H1 (cell line): Measurements from ENCODE around the gene PLP2. TPM values are rescaled to one million over a fixed set of nuclear protein-coding genes. Genes with fewer than 3 reads are reported as not detected.

Source experiments
- CTCF ChIA-PET: fragments of 300-600 bp; sonication (Branson Sonifier 250); formaldehyde crosslinking; loops from one replicate; lab custom pipeline; 2021; ENCODE audit not compliant: partially characterized antibody; lab: Charles Lee
- POLR2A ChIA-PET: fragments of 300-600 bp; sonication (Branson Sonifier 250); formaldehyde crosslinking; loops from one replicate; lab custom pipeline; 2021; ENCODE audit warnings: inconsistent platforms; ENCODE audit not compliant: partially characterized antibody; lab: Charles Lee
- DNase-seq, 2 experiments: peaks; one replicate each; pipeline versions ENCODE4 v3.0.0 to v3.0.0-alpha.2; 2010 to 2022; ENCODE audit warnings: low spot score in 2 of 2, low read depth in 1 of 2, mixed read lengths in 1 of 2
- FAIRE-seq: peaks from 2 replicates; lab custom pipeline; 2011; peaks lifted over from hg19 to GRCh38; lab: Jason Lieb, UNC
- H2AFZ ChIP-seq: 2 replicates; pipeline ENCODE4 v1.8.1; 2012; ENCODE audit warnings: low read length, inconsistent platforms
- H2AK5ac ChIP-seq: 2 replicates; pipeline ENCODE4 v1.6.1; 2013; ENCODE audit warnings: low read depth, low read length
- H2BK120ac ChIP-seq: replicated peaks from 2 replicates; pipeline ENCODE3; 2013; ENCODE audit warnings: low read depth, low read length, inconsistent platforms
- H2BK12ac ChIP-seq: 2 replicates; pipeline ENCODE4 v1.6.1; 2013; ENCODE audit warnings: low read depth, low read length
- H2BK15ac ChIP-seq: 2 replicates; pipeline ENCODE4 v1.6.1; 2013; ENCODE audit warnings: low read length
- H2BK20ac ChIP-seq: 2 replicates; pipeline ENCODE4 v1.6.1; 2013; ENCODE audit warnings: low read length
- H2BK5ac ChIP-seq: 2 replicates; pipeline ENCODE4 v1.6.1; 2013; ENCODE audit warnings: low read depth, low read length
- H3K14ac ChIP-seq: 2 replicates; pipeline ENCODE4 v1.6.1; 2013; ENCODE audit warnings: inconsistent platforms; ENCODE audit not compliant: insufficient read length
- H3K18ac ChIP-seq: 2 replicates; pipeline ENCODE4 v1.6.1; 2013; ENCODE audit warnings: low read length; ENCODE audit errors: extremely low read depth
- H3K23ac ChIP-seq: 2 replicates; pipeline ENCODE4 v1.6.1; 2013; ENCODE audit warnings: inconsistent platforms; ENCODE audit not compliant: insufficient read length
- H3K23me2 ChIP-seq: 2 replicates; pipeline ENCODE4 v1.6.1; 2013; ENCODE audit warnings: low read depth, low read length
- H3K27ac ChIP-seq: 2 replicates; pipeline ENCODE4 v1.6.1; 2011; ENCODE audit warnings: low read depth, low read length, inconsistent platforms
- H3K27me3 ChIP-seq, 4 experiments: replicated peaks in 1 of 4; 1 replicate in 1 of 4; 2 replicates in 3 of 4; pipeline versions ENCODE4 v1.6.1 to v1.8.1; 2011 to 2013; ENCODE audit warnings: low read length in 3 of 4, mild to moderate bottlenecking in 3 of 4, inconsistent platforms in 2 of 4, mixed read lengths in 2 of 4, moderate library complexity in 1 of 4; ENCODE audit not compliant: control insufficient read depth in 3 of 4, insufficient read depth in 3 of 4; ENCODE audit errors: extremely low read depth in 1 of 4
- H3K36me3 ChIP-seq, 4 experiments: 2 replicates each; pipeline versions ENCODE4 v1.6.1 to v1.8.1; 2011 to 2013; ENCODE audit warnings: mild to moderate bottlenecking in 4 of 4, low read length in 3 of 4, moderate library complexity in 2 of 4, control low read depth in 1 of 4, inconsistent platforms in 1 of 4; ENCODE audit not compliant: insufficient read depth in 4 of 4, control insufficient read depth in 2 of 4
- H3K4ac ChIP-seq: replicated peaks from 2 replicates; pipeline ENCODE3; 2013; ENCODE audit warnings: low read length, low read depth, mixed read lengths, inconsistent platforms; ENCODE audit not compliant: insufficient read length
- H3K4me1 ChIP-seq, 4 experiments: replicated peaks in 1 of 4; 1 replicate in 1 of 4; 2 replicates in 3 of 4; pipeline versions ENCODE4 v1.6.1 to v1.8.1; 2011 to 2013; ENCODE audit warnings: low read length in 3 of 4, inconsistent platforms in 2 of 4, mixed read lengths in 1 of 4; ENCODE audit not compliant: insufficient read depth in 4 of 4, control insufficient read depth in 3 of 4
- H3K4me2 ChIP-seq, 2 experiments: 2 replicates each; pipeline versions ENCODE4 v1.6.1 to v1.8.1; 2011 to 2013; ENCODE audit warnings: low read depth in 2 of 2, low read length in 2 of 2, control low read depth in 1 of 2, inconsistent platforms in 1 of 2, mild to moderate bottlenecking in 1 of 2; ENCODE audit not compliant: insufficient read depth in 1 of 2
- H3K4me3 ChIP-seq, 4 experiments: fragments of 200-600, 300-600 bp in 1 of 4; sonication (generic), shearing (Covaris generic), sonication (Bioruptor Twin) in 1 of 4; 2 replicates each; pipeline versions ENCODE4 v1.5.1 to v1.8.1; 2011 to 2016; ENCODE audit warnings: low read length in 4 of 4, low read depth in 3 of 4, control low read depth in 2 of 4, inconsistent platforms in 2 of 4, mild to moderate bottlenecking in 2 of 4, mixed read lengths in 1 of 4, moderate library complexity in 1 of 4; ENCODE audit not compliant: insufficient read depth in 2 of 4; ENCODE audit errors: extremely low read depth in 1 of 4
- H3K56ac ChIP-seq: replicated peaks from 2 replicates; pipeline ENCODE3; 2013; ENCODE audit warnings: low read depth, mild to moderate bottlenecking, mixed read lengths, low read length, inconsistent platforms; ENCODE audit not compliant: insufficient read length
- H3K79me1 ChIP-seq: 2 replicates; pipeline ENCODE4 v1.6.1; 2013; ENCODE audit warnings: low read depth, low read length, control low read depth
- H3K79me2 ChIP-seq, 2 experiments: 2 replicates each; pipeline versions ENCODE4 v1.6.1 to v1.8.1; 2012 to 2013; ENCODE audit warnings: low read length in 2 of 2, mild to moderate bottlenecking in 2 of 2, inconsistent platforms in 1 of 2; ENCODE audit not compliant: insufficient read depth in 2 of 2, control insufficient read depth in 1 of 2
- H3K9ac ChIP-seq, 4 experiments: replicated peaks in 1 of 4; 1 replicate in 1 of 4; 2 replicates in 3 of 4; pipeline versions ENCODE4 v1.6.1 to v1.8.1; 2011 to 2013; ENCODE audit warnings: low read depth in 3 of 4, low read length in 3 of 4, control low read depth in 2 of 4, mild to moderate bottlenecking in 2 of 4, moderate library complexity in 2 of 4, inconsistent platforms in 1 of 4; ENCODE audit errors: extremely low read depth in 1 of 4
- H3K9me3 ChIP-seq, 2 experiments: 2 replicates each; pipeline versions ENCODE4 v1.6.1 to v1.8.1; 2012 to 2013; ENCODE audit warnings: mild to moderate bottlenecking in 2 of 2, moderate library complexity in 2 of 2, control low read depth in 1 of 2, inconsistent platforms in 1 of 2, low read depth in 1 of 2, low read length in 1 of 2, mixed read lengths in 1 of 2; ENCODE audit not compliant: insufficient read depth in 2 of 2
- H4K20me1 ChIP-seq, 2 experiments: replicated peaks in 1 of 2; 2 replicates each; pipeline versions ENCODE3 to v1.8.1; 2011 to 2013; ENCODE audit warnings: inconsistent platforms in 2 of 2, low read length in 2 of 2, mild to moderate bottlenecking in 1 of 2; ENCODE audit not compliant: insufficient read depth in 2 of 2, control insufficient read depth in 1 of 2
- H4K5ac ChIP-seq: 2 replicates; pipeline ENCODE4 v1.6.1; 2013; ENCODE audit warnings: low read length, low read depth, mixed read lengths, inconsistent platforms; ENCODE audit not compliant: insufficient read length
- H4K8ac ChIP-seq: 2 replicates; pipeline ENCODE4 v1.8.0; 2013; ENCODE audit warnings: mild to moderate bottlenecking, moderate library complexity, low read length, inconsistent platforms; ENCODE audit not compliant: insufficient read depth; ENCODE audit errors: extremely low read depth
- H4K91ac ChIP-seq: replicated peaks from 2 replicates; pipeline ENCODE3; 2013; ENCODE audit warnings: low read length, mixed read lengths, inconsistent platforms; ENCODE audit not compliant: insufficient read length
- ATF3 ChIP-seq: IDR thresholded peaks from 2 replicates; pipeline ENCODE4 v1.6.1; 2011; ENCODE audit warnings: low read depth, mild to moderate bottlenecking, low read length; ENCODE audit not compliant: insufficient read depth
- E2F6 ChIP-seq: IDR thresholded peaks from 2 replicates; pipeline ENCODE4 v1.6.1; 2012; ENCODE audit warnings: inconsistent platforms
- EGR1 ChIP-seq: IDR thresholded peaks from 2 replicates; pipeline ENCODE4 v1.6.1; 2011; ENCODE audit warnings: low read depth, low read length, borderline replicate concordance
- HDAC2 ChIP-seq, 2 experiments: fragments of 300-600 bp in 1 of 2; sonication (generic) in 1 of 2; IDR thresholded peaks; 2 replicates each; pipeline ENCODE4 v1.6.1; 2011 to 2012; ENCODE audit warnings: low read depth in 2 of 2, low read length in 2 of 2, mild to moderate bottlenecking in 2 of 2, moderate library complexity in 2 of 2, borderline replicate concordance in 1 of 2, inconsistent platforms in 1 of 2
- MAFK ChIP-seq: IDR thresholded peaks from 2 replicates; pipeline ENCODE4 v1.6.1; 2012; ENCODE audit warnings: low read depth, mild to moderate bottlenecking, improper control_type of control experiment, low read length
- POLR2AphosphoS5 ChIP-seq: IDR thresholded peaks from 2 replicates; pipeline ENCODE4 v1.6.1; 2011; ENCODE audit warnings: low read depth, low read length
- POU5F1 ChIP-seq: IDR thresholded peaks from 2 replicates; pipeline ENCODE4 v1.6.1; 2011; ENCODE audit warnings: low read depth, mild to moderate bottlenecking, low read length, moderate library complexity
- SAP30 ChIP-seq: fragments of 300-600 bp; sonication (generic); IDR thresholded peaks from 2 replicates; pipeline ENCODE4 v1.7.1; 2012; ENCODE audit warnings: low read length, moderate library complexity, mild to moderate bottlenecking, inconsistent platforms; ENCODE audit not compliant: insufficient read depth, insufficient replicate concordance
- SP2 ChIP-seq: IDR thresholded peaks from 2 replicates; pipeline ENCODE4 v1.6.1; 2012; ENCODE audit warnings: mild to moderate bottlenecking, low read length, inconsistent platforms
- SP4 ChIP-seq: IDR thresholded peaks from 2 replicates; pipeline ENCODE4 v1.6.1; 2012; ENCODE audit warnings: low read length, inconsistent platforms
- SRF ChIP-seq: IDR thresholded peaks from 2 replicates; pipeline ENCODE4 v1.6.1; 2011; ENCODE audit warnings: mild to moderate bottlenecking, low read depth, low read length, moderate library complexity
- SUZ12 ChIP-seq: fragments of 200-600 bp; sonication (generic); IDR thresholded peaks from 2 replicates; pipeline ENCODE4 v1.6.1; 2012; ENCODE audit warnings: mild to moderate bottlenecking, inconsistent platforms, low read length, moderate library complexity, mixed read lengths
- TAF1 ChIP-seq: IDR thresholded peaks from 2 replicates; pipeline ENCODE4 v1.6.1; 2011; ENCODE audit warnings: mild to moderate bottlenecking, low read depth, low read length
- TEAD4 ChIP-seq: IDR thresholded peaks from 2 replicates; pipeline ENCODE4 v1.6.1; 2012; ENCODE audit warnings: low read depth, low read length, inconsistent platforms, mixed read lengths
- WGBS, 2 experiments: shearing (Covaris generic) in 1 of 2; methylation state at CpG; one replicate each; pipeline versions ENCODE4 v1.1.6 to v1.1.7; 2013 to 2015; ENCODE audit warnings: low lambda C conversion rate in 2 of 2, mixed read lengths in 2 of 2, inconsistent platforms in 1 of 2, low coverage in 1 of 2, missing lambda C conversion rate in 1 of 2; ENCODE audit not compliant: insufficient replicate concordance in 2 of 2, insufficient coverage in 1 of 2, insufficient read length in 1 of 2; ENCODE audit errors: extremely low coverage in 1 of 2, missing lambda C conversion rate in 1 of 2; 5-methylcytosine and 5-hydroxymethylcytosine counted together
- polyA plus RNA-seq, 7 experiments: library from polyadenylated mRNA; depleted of rRNA in 3 of 7; stranded (reverse) in 5 of 7; unstranded in 2 of 7; fragments of >200 nt in 5 of 7; fragments of 200-250 nt in 2 of 7; gene quantifications; 1 replicate in 5 of 7; 2 replicates in 1 of 7; 4 replicates in 1 of 7; pipeline versions ENCODE4 v1.2.1 to v1.2.3, GENCODE V29; 2011 to 2013; ENCODE audit warnings: missing spikeins in 2 of 7, mixed read lengths in 2 of 7
- total RNA-seq: library from RNA; stranded (reverse); fragmentation: NEBNext Ultra II Directional; extraction: Animal tissue kit (Norgen Biotek cat#: 25700); gene quantifications from 2 replicates; pipeline ENCODE4 v1.2.1, GENCODE V29; 2021

The PLP2 gene
- total and polyA plus RNA-seq, 2 of the 8 experiments (the other 6 are each of a cell fraction or from before 2014, with no cell fraction given): 10.3 to 23.4 TPM

DNA sequence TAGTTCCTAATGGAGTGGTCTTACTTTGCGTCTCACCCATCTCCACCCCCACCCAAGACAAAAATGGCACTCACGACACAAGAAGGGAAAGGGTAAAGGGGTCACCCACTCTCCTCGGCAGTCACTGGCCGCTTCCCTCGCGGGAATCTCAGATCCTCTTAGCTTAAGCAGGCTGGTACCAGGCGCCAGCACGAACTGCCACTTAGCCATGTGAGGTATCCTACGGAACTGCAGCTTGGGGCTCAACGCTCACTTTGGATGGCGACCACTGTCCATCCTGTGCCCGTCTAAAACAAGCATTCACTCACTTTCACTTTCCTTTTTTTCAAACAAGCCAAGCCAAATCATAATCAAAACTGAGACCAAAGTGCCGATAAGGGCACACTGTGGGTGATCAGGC, 23.8 kb upstream of the PLP2 start:
- H3K79me2 ChIP-seq: no peaks in the 10 kb centered on the region
- no peak overlapping the region for H3K14ac ChIP-seq
- no peak overlapping the region for H3K4me2 ChIP-seq
- H3K4ac ChIP-seq: no peak overlapping the region
- no peak overlapping the region for H2AK5ac ChIP-seq
- 85% methylated on average over 9 of the region's 13 CpGs; no CpG with 5 or more reads in 1 of the 2 experiments for WGBS, 2 experiments
- H3K23ac ChIP-seq: no peak overlapping the region
- no peak overlapping the region for H3K18ac ChIP-seq
- H2BK12ac ChIP-seq: no peak overlapping the region
- no peak overlapping the region for H2BK120ac ChIP-seq
- H3K27ac ChIP-seq: no peak overlapping the region
- H3K56ac ChIP-seq: no peak overlapping the region
- no peaks in the 10 kb centered on the region for H3K4me1 ChIP-seq
- no peaks in the 10 kb centered on the region for H3K27me3 ChIP-seq
- no peak overlapping the region for H2AFZ ChIP-seq
- no peak for DNase-seq
- ChIA-PET POLR2A (no interaction called here), CTCF (interaction anchor here (1.1 kb wide), 1 partner anchor 11 kb away, joined by 3 read pairs; no protein-coding TSS in a partner anchor)
- H3K9ac ChIP-seq: no peak overlapping the region
- no peaks in the 10 kb centered on the region for H4K20me1 ChIP-seq
- FAIRE-seq: no peak
- H4K8ac ChIP-seq: no peak overlapping the region
- no peak overlapping the region for H3K4me3 ChIP-seq
- H4K91ac ChIP-seq: no peak overlapping the region
- no peak overlapping the region for H4K5ac ChIP-seq
- H3K23me2 ChIP-seq: no peaks in the 10 kb centered on the region
- no peak overlapping the region for H2BK20ac ChIP-seq
- H3K36me3 ChIP-seq: no peaks in the 10 kb centered on the region
- H3K9me3 ChIP-seq: no peaks in the 10 kb centered on the region
- no peak overlapping the region for H2BK15ac ChIP-seq
- H2BK5ac ChIP-seq: no peak overlapping the region
- H3K79me1 ChIP-seq: no peaks in the 10 kb centered on the region
- TF ChIP-seq ATF3: no peak
- TF ChIP-seq POU5F1: no peak
- TF ChIP-seq EGR1: no peak
- TF ChIP-seq E2F6: no peak
- TF ChIP-seq TAF1: no peak
- no peak for TF ChIP-seq POLR2AphosphoS5
- no peak for TF ChIP-seq HDAC2 (IDR thresholded peaks at IDR 0.05; ENCODE audit: borderline replicate concordance in 1 of 2, low read depth in 2 of 2, low read length in 2 of 2)
- TF ChIP-seq TEAD4: no peak
- no peak for TF ChIP-seq SUZ12
- TF ChIP-seq SRF: no peak
- no peak for TF ChIP-seq SAP30
- no peak for TF ChIP-seq SP4
- TF ChIP-seq MAFK: no peak
- no peak for TF ChIP-seq SP2
